ENCODE measurements around the gene FKBP3.
A peak's percentile ranks its signal among the peaks of the same experiment; 100 is the strongest.
"Not testable (repeated sequence)": the region's sequence is repeated elsewhere in the genome, so short reads cannot be mapped to it uniquely, and the experiment has no call there.

The FKBP3 gene

GRCh38 chr14:45114327-45114726 lies 20.0 kb downstream of the FKBP3 start:
- no peak for DNase-seq (ENCODE audit: low read depth in 2 of 3, low spot score in 2 of 3)

- DNase-seq (ENCODE audit: low read depth in 2 of 3, low spot score in 2 of 3): no peak
Measured at GRCh38 chr14:45112896-45113781, 21.1 kb downstream of the FKBP3 start.

GRCh38 chr14:45104561-45104960 lies 29.7 kb downstream of the FKBP3 start:
- no peak for DNase-seq (ENCODE audit: low read depth in 2 of 3, low spot score in 2 of 3)

GRCh38 chr14:45103806-45104205 lies 30.5 kb downstream of the FKBP3 start:
- DNase-seq (ENCODE audit: low read depth in 2 of 3, low spot score in 2 of 3): no peak

GRCh38 chr14:45096218-45096617 lies 38.1 kb downstream of the FKBP3 start:
- DNase-seq (ENCODE audit: low read depth in 2 of 3, low spot score in 2 of 3): no peak

- no peak for DNase-seq (ENCODE audit: low read depth in 2 of 3, low spot score in 2 of 3)
Measured at GRCh38 chr14:45095143-45095542, 39.1 kb downstream of the FKBP3 start.

GRCh38 chr14:45094275-45094674 lies 40.0 kb downstream of the FKBP3 start:
- no peak for DNase-seq (ENCODE audit: low read depth in 2 of 3, low spot score in 2 of 3)

- DNase-seq (ENCODE audit: low read depth in 2 of 3, low spot score in 2 of 3): no peak
Measured at GRCh38 chr14:45091710-45092109, 42.6 kb downstream of the FKBP3 start.

GRCh38 chr14:45089813-45090212 lies 44.5 kb downstream of the FKBP3 start:
- no peak for DNase-seq (ENCODE audit: low read depth in 2 of 3, low spot score in 2 of 3)

GRCh38 chr14:45084946-45085346 lies 49.3 kb downstream of the FKBP3 start:
- no peak for DNase-seq (ENCODE audit: low read depth in 2 of 3, low spot score in 2 of 3)

- DNase-seq (ENCODE audit: low read depth in 2 of 3, low spot score in 2 of 3): peak; percentile 92 to 93 (median 93)
Measured at GRCh38 chr14:45083976-45084722, 50.1 kb downstream of the FKBP3 start, which contains the start of gene PRPF39. PRPF39 (plus strand) TSS chr14:45084116; CDS start chr14:45095240, 11,124 bp downstream.

GRCh38 chr14:45083617-45083975 lies 50.7 kb downstream of the FKBP3 start:
- no peak for DNase-seq (ENCODE audit: low read depth in 2 of 3, low spot score in 2 of 3)

GRCh38 chr14:45082420-45082819 lies 51.9 kb downstream of the FKBP3 start:
- no peak for DNase-seq (ENCODE audit: low read depth in 2 of 3, low spot score in 2 of 3)

GRCh38 chr14:45081096-45081495 lies 53.2 kb downstream of the FKBP3 start:
- not testable (repeated sequence) for DNase-seq (ENCODE audit: low read depth in 2 of 3, low spot score in 2 of 3)

- not testable (repeated sequence) for DNase-seq (ENCODE audit: low read depth in 2 of 3, low spot score in 2 of 3)
Measured at GRCh38 chr14:45080416-45080968, 53.8 kb downstream of the FKBP3 start.

- no peak for DNase-seq (ENCODE audit: low read depth in 2 of 3, low spot score in 2 of 3)
Measured at GRCh38 chr14:45078323-45078722, 56.0 kb downstream of the FKBP3 start.

GRCh38 chr14:45073231-45073879 lies 60.9 kb downstream of the FKBP3 start:
- no peak for DNase-seq (ENCODE audit: low read depth in 2 of 3, low spot score in 2 of 3)

GRCh38 chr14:45072126-45072525 lies 62.2 kb downstream of the FKBP3 start:
- no peak for DNase-seq (ENCODE audit: low read depth in 2 of 3, low spot score in 2 of 3)

- no peak for DNase-seq (ENCODE audit: low read depth in 2 of 3, low spot score in 2 of 3)
Measured at GRCh38 chr14:45070215-45070614, 64.1 kb downstream of the FKBP3 start.

- no peak for DNase-seq (ENCODE audit: low read depth in 2 of 3, low spot score in 2 of 3)
Measured at GRCh38 chr14:45068396-45068795, 65.9 kb downstream of the FKBP3 start.

GRCh38 chr14:45066667-45067066 lies 67.6 kb downstream of the FKBP3 start:
- DNase-seq (ENCODE audit: low read depth in 2 of 3, low spot score in 2 of 3): no peak
